GM19324 (cell line): ENCODE results near the gene LUZP1.
"Not testable (repeated sequence)": the region's sequence is repeated elsewhere in the genome, so short reads cannot be mapped to it uniquely, and the experiment has no call there.

ENCODE experiments used
- ATAC-seq: cut with Tn5 transposase; IDR thresholded peaks from one replicate; pipeline ENCODE4 v1.9.1; 2021; ENCODE audit warnings: mild to moderate bottlenecking, moderate library complexity; ENCODE audit not compliant: unreplicated experiment, low FRiP score

Gene LUZP1

GRCh38 chr1:23188936-23189452 is 20.3 kb upstream of the LUZP1 start:
- ATAC-seq: not testable (repeated sequence)

- no peak for ATAC-seq
These were observed 19.8 kb upstream of the LUZP1 start for GRCh38 chr1:23188434-23188884.

DNA sequence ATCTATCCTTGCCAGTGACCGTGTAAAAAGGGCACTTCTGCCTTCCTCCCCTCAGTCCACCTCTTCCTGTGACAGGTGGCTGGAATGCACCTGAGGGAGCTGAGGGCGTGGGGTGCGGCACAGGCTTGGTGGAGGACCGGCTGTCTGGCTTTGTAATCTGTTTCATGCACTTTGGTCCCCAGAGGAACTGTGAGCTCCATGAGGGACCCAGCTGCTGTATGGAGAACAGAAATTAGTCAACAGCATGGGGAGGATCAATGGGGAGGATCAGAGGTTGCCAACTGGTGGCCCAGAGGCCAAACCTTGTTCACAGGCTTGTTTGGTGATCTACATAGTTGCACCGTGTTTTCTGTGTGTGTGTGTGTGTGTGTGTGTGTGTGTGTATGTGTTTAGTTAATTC is 19.0 kb upstream of the LUZP1 start:
- ATAC-seq: no peak

DNA sequence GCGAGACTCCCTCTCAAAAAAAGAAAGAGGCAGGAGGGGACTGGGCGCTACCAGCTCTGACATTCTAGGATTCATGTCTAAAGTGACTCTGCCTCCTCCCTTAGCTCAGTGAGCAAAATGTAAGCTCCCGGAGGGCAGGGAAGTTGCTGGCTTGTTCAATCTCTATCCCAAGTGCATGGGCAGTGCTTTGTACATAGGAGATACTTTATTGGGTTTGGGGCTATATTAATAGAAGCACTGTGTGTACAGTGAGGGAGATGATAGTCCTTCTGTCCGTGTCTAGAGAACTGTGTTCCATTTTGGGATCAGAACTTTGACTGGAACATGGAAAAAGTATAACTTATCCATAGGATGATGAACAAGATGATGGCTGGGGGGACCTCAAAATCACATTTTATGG is 16.7 kb upstream of the LUZP1 start:
- no peak for ATAC-seq

DNA sequence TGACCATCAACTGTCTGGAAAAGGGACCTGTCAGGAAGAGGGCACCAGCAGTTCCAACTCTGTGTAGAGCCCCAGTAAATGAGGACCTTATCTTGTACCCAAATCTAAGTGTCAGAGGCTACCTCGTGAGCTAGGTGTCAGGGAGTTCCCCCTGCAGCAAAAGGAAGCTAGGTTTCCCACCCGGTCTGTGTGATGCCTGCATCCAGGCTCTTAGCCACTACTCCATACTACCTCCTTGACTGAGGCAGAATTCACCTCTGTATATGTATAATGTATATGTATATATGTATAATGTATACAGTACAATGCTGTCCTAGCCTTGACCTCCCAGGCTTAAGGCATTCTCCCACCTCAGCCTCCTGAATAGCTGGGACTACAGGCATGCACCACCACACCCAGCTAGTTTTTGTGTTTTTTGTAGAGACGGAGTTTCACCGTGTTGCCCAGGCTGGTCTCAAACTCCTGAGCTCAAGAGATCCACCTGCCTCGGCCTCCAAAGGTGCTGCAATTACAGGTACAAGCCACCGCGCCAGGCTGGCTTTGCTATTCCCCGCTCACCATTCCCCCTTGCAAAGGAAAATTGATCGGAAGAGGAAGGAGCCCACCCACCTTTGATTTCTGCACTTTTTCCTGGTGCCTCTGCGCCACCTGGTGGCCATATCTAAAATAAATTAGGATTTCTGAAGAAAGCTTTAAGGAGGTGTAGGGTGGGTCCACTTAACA is 15.7 kb upstream of the LUZP1 start:
- ATAC-seq: no peak

DNA sequence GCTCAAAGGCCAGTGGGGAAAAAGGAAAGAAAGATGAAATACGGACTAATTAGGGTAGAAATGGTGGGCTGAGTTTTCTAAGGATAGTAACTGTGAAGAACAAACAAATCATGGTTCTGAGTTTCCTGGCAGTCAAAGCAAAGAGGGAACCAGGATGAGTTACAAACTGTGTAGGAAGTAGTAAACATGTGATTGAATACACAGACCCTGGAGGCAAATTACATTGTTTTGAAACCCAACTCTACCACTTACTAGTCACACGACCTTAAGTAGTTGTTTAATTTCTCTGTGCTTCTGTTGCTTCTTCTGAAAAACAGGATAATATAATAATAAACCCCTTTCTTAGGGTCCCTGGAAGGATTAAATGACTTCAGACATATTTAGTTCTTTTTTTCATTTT is 11.2 kb upstream of the LUZP1 start:
- ATAC-seq: no peak

GRCh38 chr1:23178950-23179349 is 10.3 kb upstream of the LUZP1 start:
- ATAC-seq: no peak

DNA sequence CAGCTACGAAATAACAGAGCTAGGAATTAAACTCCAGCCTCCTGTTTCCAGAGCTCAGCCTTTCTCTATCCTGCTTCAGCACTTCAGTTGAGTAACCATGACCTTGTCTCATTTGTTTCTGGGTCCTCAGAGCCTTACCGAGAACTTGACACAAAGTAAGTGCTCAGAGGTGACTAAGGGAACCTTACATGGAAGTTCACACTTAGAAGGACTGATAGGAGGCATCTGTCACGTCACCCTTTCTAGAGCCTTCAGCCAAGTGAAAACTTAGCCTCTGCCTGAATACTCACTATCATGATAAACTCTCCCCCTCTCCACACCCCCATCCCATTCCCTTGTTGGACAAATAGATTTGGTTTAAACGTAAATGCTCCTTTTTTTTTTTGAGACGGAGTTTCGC is 9.8 kb upstream of the LUZP1 start:
- ATAC-seq: no peak

DNA sequence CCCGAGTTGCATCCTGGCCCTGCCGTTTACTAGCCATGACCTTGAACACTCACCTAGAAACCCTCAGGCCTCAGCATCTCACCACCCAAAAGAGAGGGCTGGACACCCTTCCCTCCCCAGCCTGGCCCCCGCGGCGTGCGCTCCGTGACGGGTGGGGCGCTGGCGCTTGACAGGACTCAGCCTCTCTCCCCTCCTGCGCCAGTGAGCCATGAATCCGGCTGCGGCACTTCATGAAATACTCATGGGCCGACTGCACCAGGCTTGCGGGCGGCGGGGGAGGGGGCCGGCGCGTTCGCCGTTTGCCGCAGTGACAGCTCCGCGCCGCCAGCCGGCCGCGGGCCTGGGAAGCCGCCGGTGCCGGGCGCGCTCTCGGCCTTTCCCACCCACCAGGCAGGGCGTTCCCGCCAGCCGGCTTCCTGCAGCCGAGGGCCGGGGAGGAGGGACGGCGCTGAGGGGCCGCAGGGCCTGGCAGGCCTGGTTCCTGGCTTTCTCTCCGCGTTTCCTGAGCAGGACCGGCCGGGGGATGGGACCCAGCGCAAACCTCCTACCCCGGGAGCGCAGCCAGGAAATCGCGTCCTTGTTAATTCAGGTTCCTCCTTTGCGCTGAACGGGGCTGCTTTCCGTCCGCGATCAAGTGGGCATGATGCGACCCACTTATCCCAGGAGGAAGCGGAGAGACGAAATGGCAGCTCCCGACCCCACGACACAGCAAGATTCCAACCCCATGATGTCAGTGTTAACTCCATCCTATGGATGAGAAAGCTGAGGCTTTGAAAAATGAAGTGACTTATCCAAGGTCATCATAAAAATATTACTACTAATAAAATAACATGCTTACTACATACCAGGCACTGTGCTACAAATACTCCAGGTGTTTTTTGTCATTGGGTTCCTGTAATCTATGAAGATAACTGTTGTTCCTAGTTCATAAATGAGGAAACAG is 9.1 kb upstream of the LUZP1 start:
- peak; percentile 41 for ATAC-seq

GRCh38 chr1:23177031-23177430 is 8.4 kb upstream of the LUZP1 start:
- no peak for ATAC-seq

DNA sequence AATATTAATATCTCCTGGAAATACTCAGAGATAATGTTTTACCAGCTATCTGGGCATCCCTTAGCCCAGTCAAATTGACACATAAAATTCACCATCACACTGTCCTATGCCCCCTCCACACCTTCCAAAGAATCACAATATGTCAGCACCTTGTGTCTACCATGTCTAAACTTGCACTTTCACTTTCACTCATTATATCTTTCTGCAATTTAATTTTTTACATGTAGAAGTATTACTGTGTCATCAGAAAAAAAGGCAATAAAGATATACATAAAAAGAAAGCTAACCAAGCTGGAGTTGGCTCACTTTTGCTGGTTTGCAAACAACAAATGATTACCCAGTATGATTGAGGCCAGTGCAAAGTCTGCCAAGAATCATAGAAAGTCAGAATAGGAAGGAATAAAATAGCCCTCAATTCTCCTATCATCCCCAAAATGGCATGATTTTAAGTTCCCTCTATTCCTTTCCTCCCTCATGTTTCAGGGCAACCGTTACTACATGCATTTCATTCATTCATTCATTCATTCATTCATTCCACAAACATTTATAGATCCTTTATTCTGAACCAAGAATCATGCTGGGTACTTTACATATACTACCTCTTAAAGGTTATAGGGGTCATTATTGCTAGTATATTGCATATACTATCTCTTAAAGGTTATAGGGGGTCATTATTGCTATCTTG is 5.9 kb upstream of the LUZP1 start:
- no peak for ATAC-seq

- no peak for ATAC-seq
These were observed 2.6 kb upstream of the LUZP1 start for GRCh38 chr1:23171181-23171755.

DNA sequence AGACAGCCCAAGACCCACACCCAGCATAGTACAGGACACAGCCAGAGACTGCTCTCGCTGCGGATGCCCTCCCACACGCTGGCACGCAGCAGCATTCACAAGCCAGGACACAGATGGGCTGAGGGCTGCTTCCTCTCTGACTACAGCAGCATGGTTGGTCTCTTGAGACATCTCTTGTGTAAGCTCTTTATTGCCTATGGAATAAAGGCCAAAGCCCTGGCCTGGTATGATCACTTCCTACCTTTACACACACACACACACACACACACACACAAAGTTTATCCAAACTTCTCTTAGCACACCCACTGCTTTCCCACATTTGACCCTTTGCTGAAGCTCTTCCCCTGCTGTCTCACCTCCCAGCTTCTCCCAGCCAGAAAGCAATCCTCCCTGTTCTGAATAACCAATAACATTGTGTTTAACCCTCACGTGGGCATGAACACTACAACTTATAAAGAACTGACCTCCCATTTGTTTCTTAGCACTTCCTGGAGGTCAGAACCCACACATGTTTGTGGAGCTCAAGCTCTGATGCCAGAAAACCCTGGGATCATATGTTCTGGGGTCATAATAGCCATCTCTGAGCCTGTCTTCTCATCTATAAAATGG is 1.2 kb upstream of the LUZP1 start:
- ATAC-seq: no peak

GRCh38 chr1:23169195-23169575 is 529 bp upstream of the LUZP1 start:
- ATAC-seq: no peak

- no peak for ATAC-seq
These were observed 594 bp downstream of the LUZP1 start for GRCh38 chr1:23168079-23168444.

GRCh38 chr1:23167353-23168078 is 1.1 kb downstream of the LUZP1 start:
- ATAC-seq: no peak

DNA sequence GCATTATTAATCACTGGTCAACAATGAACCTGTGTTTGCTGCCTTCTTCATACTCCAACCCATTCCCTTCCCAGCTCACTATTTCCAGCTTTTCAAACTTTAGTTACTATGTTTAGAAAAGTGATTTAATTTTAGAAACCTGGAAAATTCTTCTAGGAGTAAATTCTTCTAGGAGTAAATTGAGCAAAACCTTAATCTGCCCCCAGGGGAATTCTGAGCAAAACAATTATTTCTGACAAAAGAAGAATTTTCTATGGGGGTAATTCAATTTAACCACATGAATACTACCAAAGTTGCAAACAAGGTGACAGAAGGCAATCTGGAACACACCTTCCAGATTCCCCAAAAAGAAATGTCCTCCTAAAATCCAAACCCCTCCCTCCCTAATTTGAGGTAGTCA is 1.8 kb downstream of the LUZP1 start:
- ATAC-seq: no peak

DNA sequence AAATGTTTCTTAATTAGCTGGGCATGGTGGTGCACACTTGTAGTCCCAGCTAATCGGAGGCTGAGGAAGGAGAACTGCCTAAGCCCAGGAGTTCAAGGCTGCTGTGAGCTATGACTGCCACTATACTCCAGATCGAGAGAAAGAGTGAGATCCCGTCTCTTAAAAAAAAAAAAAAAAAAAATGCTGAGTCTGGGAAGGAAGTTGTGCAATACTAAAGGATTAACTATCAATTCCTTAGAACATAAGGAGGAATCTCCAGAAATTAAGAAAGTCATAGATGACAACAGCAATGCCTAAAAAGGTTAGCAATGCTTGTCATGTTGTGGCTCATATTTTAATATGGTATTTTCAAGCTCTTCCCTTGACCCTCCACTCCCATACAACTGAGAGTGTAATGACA is 5.3 kb downstream of the LUZP1 start:
- ATAC-seq: no peak
